Right lobe of liver (tissue), 6 donors: ENCODE measurements around the gene GALNT7. TPM values are rescaled to one million over a fixed set of nuclear protein-coding genes. Genes with fewer than 3 reads are reported as not detected.
A peak's percentile ranks its signal among the peaks of the same experiment; 100 is the strongest.

Source experiments
- ATAC-seq, 4 donors: fragments of 200-7000 bp; cut with Tn5 transposase; one replicate each; pipeline ENCODE4 v1.9.1; 2020; ENCODE audit warnings: mild to moderate bottlenecking in 4 of 4, moderate library complexity in 4 of 4
- DNase-seq, 3 donors: peaks; one replicate each; pipeline ENCODE4 v3.0.0-alpha.2; 2020
- H3K27ac ChIP-seq, 3 donors: fragments of 200-600 bp; one replicate each; pipeline ENCODE4 v1.8.0; 2022
- H3K27me3 ChIP-seq, 2 donors: fragments of 200-600 bp; one replicate each; pipeline ENCODE4 v1.8.0; 2022
- H3K36me3 ChIP-seq, 4 donors: fragments of 200-600 bp; sonication (generic) in 1 of 4; one replicate each; pipeline versions ENCODE4 v1.5.1 to v1.8.0; 2017 to 2022; ENCODE audit warnings: control low read depth in 1 of 4
- H3K4me1 ChIP-seq, 4 donors: fragments of 200-600 bp; sonication (generic) in 1 of 4; one replicate each; pipeline versions ENCODE4 v1.5.1 to v1.8.0; 2017 to 2022; ENCODE audit warnings: control low read depth in 1 of 4
- H3K4me3 ChIP-seq, 3 donors: fragments of 200-600 bp; one replicate each; pipeline ENCODE4 v1.8.0; 2022
- H3K9me3 ChIP-seq, 4 donors: fragments of 200-600 bp; sonication (generic) in 1 of 4; one replicate each; pipeline versions ENCODE4 v1.5.1 to v1.8.0; 2017 to 2022; ENCODE audit warnings: control low read depth in 1 of 4
- CTCF ChIP-seq, 4 donors: fragments of 200-600 bp in 3 of 4; fragments of 450-650 bp in 1 of 4; IDR thresholded peaks; one replicate each; pipeline versions ENCODE4 v1.5.1 to v1.8.0; 2016 to 2022; ENCODE audit warnings: antibody characterized with exemption in 4 of 4, mild to moderate bottlenecking in 2 of 4
- POLR2A ChIP-seq: fragments of 450-650 bp; IDR thresholded peaks from one replicate; pipeline ENCODE4 v1.6.1; 2017; ENCODE audit warnings: antibody characterized with exemption, mild to moderate bottlenecking
- WGBS: methylation state at CpG from one replicate; pipeline ENCODE4 v1.1.6; 2018; ENCODE audit warnings: low coverage, low lambda C conversion rate; ENCODE audit not compliant: insufficient coverage; ENCODE audit errors: missing lambda C conversion rate; 5-methylcytosine and 5-hydroxymethylcytosine counted together
- intact Hi-C, 2 donors: fragments of 100-400 bp; cut with DNase I; formaldehyde crosslinking; loops; one replicate each; pipeline versions ENCODE4 v1.11.2 to v1.14.1; 2022
- total RNA-seq, 6 experiments: library from RNA; depleted of rRNA in 2 of 6; stranded (reverse); fragments of >200 nt in 2 of 6; fragmentation: NEBNext Ultra II Directional in 3 of 6; extraction: Animal tissue kit (Norgen Biotek cat#: 25700) in 3 of 6; gene quantifications; one replicate each; pipeline versions ENCODE4 v1.1.0 to v1.2.4, GENCODE V29; 2016 to 2023
- donor health status: DM: no; HTN: yes; CAD: no.
- donor health status: DM: no; HTN: no; CAD: no.
- donor health status: DM: no; HTN: no; CAD: no.
- donor health status: DM: no; HTN: yes; CAD: no.
- donor health status: DM: no; HTN: yes; CAD: no.

GALNT7 gene
- total RNA-seq, 6 experiments from 2014 or later: 0.62 to 2.2 (median 1.4) TPM

DNA sequence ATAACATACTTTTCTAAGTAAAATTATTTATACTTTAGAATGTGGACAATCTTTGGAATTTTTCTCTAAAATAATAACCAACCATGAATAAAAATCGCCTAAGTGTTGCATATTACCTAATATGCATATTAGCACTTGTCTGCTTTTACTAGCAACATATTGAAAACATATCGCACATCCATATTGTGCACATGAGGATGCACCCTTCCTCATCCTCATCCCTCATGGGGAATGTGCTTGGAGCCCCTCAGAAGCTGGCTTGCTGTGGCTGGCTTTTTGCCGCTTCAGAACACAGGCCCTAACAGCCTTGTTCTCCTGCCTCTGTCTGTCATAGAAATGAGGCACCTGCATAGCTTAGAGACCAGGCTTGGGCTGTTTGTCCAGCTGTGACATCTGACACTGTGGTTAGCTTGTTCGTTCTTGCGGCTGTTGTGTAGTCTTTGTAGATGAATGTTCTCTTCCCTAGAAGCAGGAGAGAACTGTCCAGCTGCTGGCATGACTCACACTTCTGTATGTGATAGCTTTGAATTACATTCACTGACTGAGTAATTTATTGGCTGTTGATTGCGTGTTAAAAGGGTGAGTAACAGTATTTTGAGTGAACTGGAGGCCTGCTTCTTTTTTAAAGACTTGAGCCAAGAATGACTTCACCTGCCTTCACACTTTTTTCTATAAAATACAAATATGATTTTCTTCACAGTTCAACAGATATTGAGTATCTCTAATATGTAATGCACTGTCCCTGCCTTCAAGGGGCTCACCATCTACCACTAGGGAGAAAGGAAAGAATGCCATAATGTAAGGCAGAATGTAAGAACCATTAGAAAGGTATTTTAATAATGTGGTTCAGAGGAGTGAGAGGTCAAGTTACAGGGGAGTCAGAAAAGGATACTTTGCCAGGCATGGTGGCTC is 83.7 kb downstream of the GALNT7 start:
- WGBS: 58% methylated on average over 5 of the region's 6 CpGs
- H3K36me3 ChIP-seq: no peaks in the 10 kb centered on the region
- ATAC-seq (peak in 1 of 4 donors; percentile 37), DNase-seq (no peak)
- H3K27me3 ChIP-seq: no peaks in the 10 kb centered on the region
- no peak overlapping the region for H3K4me3 ChIP-seq
- H3K27ac ChIP-seq: no peak overlapping the region
- TF ChIP-seq CTCF (IDR thresholded peaks at IDR 0.05): no peak
- TF ChIP-seq POLR2A: no peak
- H3K9me3 ChIP-seq: no peaks in the 10 kb centered on the region
- intact Hi-C loops: loop anchor here (10.0 kb wide), 1 partner anchor 237 kb away; no protein-coding TSS in a partner anchor
- H3K4me1 ChIP-seq: no peaks in the 10 kb centered on the region

DNA sequence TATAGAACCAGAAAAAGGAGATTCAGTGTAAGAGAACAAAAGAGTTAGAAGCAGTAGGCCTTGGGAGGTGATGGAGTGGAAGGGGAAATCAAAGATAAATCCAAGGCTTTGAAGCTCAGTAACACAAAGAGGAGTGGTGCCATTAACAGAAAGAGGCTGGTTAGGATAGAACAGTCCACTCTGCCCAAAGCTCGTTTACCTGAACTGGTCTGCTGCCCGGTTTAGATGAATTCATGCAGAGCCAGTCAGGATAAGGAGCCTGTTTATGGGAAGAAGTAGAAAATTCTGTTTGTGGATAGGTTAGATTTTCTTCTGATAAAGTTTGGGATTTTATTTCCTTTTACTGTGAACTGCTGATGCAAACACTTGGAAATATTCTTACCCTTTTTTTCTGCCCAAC is 85.0 kb downstream of the GALNT7 start:
- intact Hi-C loops: loop anchor here (10.0 kb wide), 1 partner anchor 239 kb away; no protein-coding TSS in a partner anchor
- ATAC-seq: no peak
- no peak for TF ChIP-seq CTCF (IDR thresholded peaks at IDR 0.05)
- TF ChIP-seq POLR2A: no peak
- no peak for DNase-seq
- Histone ChIP-seq H3K4me3 (no peak overlapping the region), H3K9me3 (no peaks in the 10 kb centered on the region), H3K27me3 (no peaks in the 10 kb centered on the region), H3K27ac (no peak overlapping the region), H3K36me3 (no peaks in the 10 kb centered on the region), H3K4me1 (no peaks in the 10 kb centered on the region)
- 67% methylated on average over 2 of the region's 2 CpGs for WGBS

- ATAC-seq: no peak
- no peak for TF ChIP-seq CTCF (IDR thresholded peaks at IDR 0.05)
- Histone ChIP-seq H3K4me3 (no peak overlapping the region), H3K27ac (no peak overlapping the region), H3K4me1 (no peaks in the 10 kb centered on the region), H3K9me3 (no peaks in the 10 kb centered on the region), H3K36me3 (no peaks in the 10 kb centered on the region), H3K27me3 (no peaks in the 10 kb centered on the region)
- DNase-seq: no peak
- intact Hi-C loops: loop anchor here (10.0 kb wide), 1 partner anchor 240 kb away; no protein-coding TSS in a partner anchor
Measured at GRCh38 chr4:173254646-173255045, 86.0 kb downstream of the GALNT7 start.

DNA sequence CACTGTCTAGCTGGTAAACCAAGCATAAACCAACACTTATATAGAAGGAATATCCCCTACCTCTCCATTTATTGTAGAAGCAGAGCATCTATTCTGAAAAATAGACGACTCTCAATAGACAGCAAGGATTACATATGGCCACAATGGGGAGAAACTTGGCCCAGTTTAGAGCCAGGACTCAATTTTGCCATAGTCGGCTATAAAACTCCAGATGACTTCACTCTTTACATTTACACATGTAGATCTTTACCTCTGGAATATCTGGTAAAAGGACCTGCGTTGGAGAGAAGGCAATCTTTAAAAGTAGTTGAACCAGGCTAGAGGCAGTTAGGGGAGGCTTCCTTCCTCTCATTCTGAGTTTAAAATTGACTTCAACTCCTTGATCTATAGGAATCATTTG is 88.2 kb downstream of the GALNT7 start:
- DNase-seq: no peak
- Histone ChIP-seq H3K36me3 (no peaks in the 10 kb centered on the region), H3K27ac (no peak overlapping the region), H3K9me3 (no peaks in the 10 kb centered on the region), H3K4me3 (no peak overlapping the region), H3K4me1 (no peaks in the 10 kb centered on the region), H3K27me3 (no peaks in the 10 kb centered on the region)
- TF ChIP-seq POLR2A: no peak
- TF ChIP-seq CTCF (IDR thresholded peaks at IDR 0.05): no peak
- intact Hi-C loops: loop anchor here (10.0 kb wide), 1 partner anchor 242 kb away; no protein-coding TSS in a partner anchor
- ATAC-seq: no peak
- 43% methylated on average over 3 of the region's 3 CpGs for WGBS
